GM12878 (cell line): ENCODE results near the gene ADGRG1. TPM values are rescaled to one million over a fixed set of nuclear protein-coding genes. Genes with fewer than 3 reads are reported as not detected.
A peak's percentile ranks its signal among the peaks of the same experiment; 100 is the strongest.

Source experiments
- ATAC-seq: fragments of 200-7000 bp; cut with Tn5 transposase; 3 replicates; pipeline ENCODE4 v1.9.1; 2020; ENCODE audit warnings: mild to moderate bottlenecking, moderate library complexity
- BruUV-seq: library from RNA; stranded (reverse); fragments of 400-500 nt; replicated peaks from 2 replicates; lab custom pipeline; 2021; lab: Mats Ljungman, UMichigan
- CTCF ChIA-PET: fragments of 300-600 bp; sonication (Branson Sonifier 250); formaldehyde crosslinking; extraction: SDS; loops from one replicate; lab custom pipeline; 2021; ENCODE audit warnings: inconsistent platforms; lab: Yijun Ruan, JAX
- POLR2A ChIA-PET: fragments of 350-600 bp; formaldehyde crosslinking; extraction: SDS; loops from one replicate; lab custom pipeline; 2021; ENCODE audit warnings: inconsistent platforms; lab: Charles Lee
- RAD21 ChIA-PET: fragments of 300-600 bp; sonication (Branson Sonifier 250); formaldehyde crosslinking; loops from one replicate; lab custom pipeline; 2023; ENCODE audit warnings: antibody characterized with exemption; ENCODE audit not compliant: unreplicated experiment; lab: Charles Lee
- SMC1A ChIA-PET: fragments of 300-600 bp; sonication (Branson Sonifier 250); formaldehyde crosslinking; loops from one replicate; lab custom pipeline; 2023; ENCODE audit not compliant: unreplicated experiment, uncharacterized antibody; lab: Charles Lee
- DNase-seq: peaks from one replicate; pipeline ENCODE4 v3.0.0-alpha.2; 2011; ENCODE audit warnings: low read depth, low spot score
- FAIRE-seq: peaks from 3 replicates; lab custom pipeline; 2011; peaks lifted over from hg19 to GRCh38; lab: Jason Lieb, UNC
- H2AFZ ChIP-seq: 2 replicates; pipeline ENCODE4 v1.6.0; 2011; ENCODE audit warnings: low read depth, low read length, control low read depth; ENCODE audit not compliant: control insufficient read depth
- H3K27ac ChIP-seq: 2 replicates; pipeline ENCODE4 v1.5.1; 2011; ENCODE audit warnings: control low read depth; ENCODE audit not compliant: control insufficient read depth, insufficient read depth
- H3K27me3 ChIP-seq, 2 experiments: replicated peaks in 1 of 2; 2 replicates each; pipeline versions ENCODE4 v1.6.0 to v1.6.1; 2011; ENCODE audit warnings: low read length in 1 of 2; ENCODE audit not compliant: control insufficient read depth in 2 of 2, insufficient read depth in 2 of 2
- H3K36me3 ChIP-seq, 2 experiments: 2 replicates each; pipeline ENCODE4 v1.5.1; 2011; ENCODE audit warnings: low read length in 1 of 2; ENCODE audit not compliant: control insufficient read depth in 2 of 2, insufficient read depth in 2 of 2
- H3K4me1 ChIP-seq: 2 replicates; pipeline ENCODE4 v1.6.1; 2011; ENCODE audit warnings: mild to moderate bottlenecking, low read length, moderate library complexity, mixed read lengths; ENCODE audit not compliant: control insufficient read depth, insufficient read depth
- H3K4me2 ChIP-seq: 2 replicates; pipeline ENCODE4 v1.6.0; 2011; ENCODE audit warnings: control low read depth; ENCODE audit not compliant: control insufficient read depth, insufficient read depth
- H3K4me3 ChIP-seq: fragments of 200-600 bp; sonication (generic); 2 replicates; pipeline ENCODE4 v1.5.1; 2016
- H3K79me2 ChIP-seq: 2 replicates; pipeline ENCODE4 v1.6.0; 2011; ENCODE audit warnings: low read length; ENCODE audit not compliant: control insufficient read depth, insufficient read depth
- H3K9ac ChIP-seq: 2 replicates; pipeline ENCODE4 v1.8.0; 2011; ENCODE audit warnings: low read length, control low read depth, mixed read lengths; ENCODE audit not compliant: control insufficient read depth, insufficient read depth
- H3K9me3 ChIP-seq: replicated peaks from 3 replicates; pipeline ENCODE4 v1.5.1; 2011; ENCODE audit warnings: mild to moderate bottlenecking, low read length; ENCODE audit not compliant: control insufficient read depth, insufficient read depth
- H4K20me1 ChIP-seq: 2 replicates; pipeline ENCODE4 v1.6.0; 2011; ENCODE audit not compliant: control insufficient read depth, insufficient read depth
- KDM1A ChIP-seq: fragments of 200-600 bp; sonication (generic); IDR thresholded peaks from 2 replicates; pipeline ENCODE4 v1.6.1; 2016; ENCODE audit warnings: borderline replicate concordance
- LARP7 ChIP-seq: fragments of 450-650 bp; IDR thresholded peaks from 2 replicates; pipeline ENCODE4 v1.6.1; 2017; ENCODE audit warnings: mild to moderate bottlenecking
- SMARCA5 ChIP-seq: fragments of 450-650 bp; IDR thresholded peaks from 2 replicates; pipeline ENCODE4 v1.6.1; 2017; ENCODE audit warnings: mild to moderate bottlenecking
- ZNF217 ChIP-seq: fragments of 450-650 bp; IDR thresholded peaks from 2 replicates; pipeline ENCODE4 v1.6.1; 2017; ENCODE audit warnings: antibody characterized with exemption, mild to moderate bottlenecking
- WGBS: methylation state at CpG from one replicate; pipeline ENCODE4 v1.1.6; 2016; ENCODE audit warnings: low lambda C conversion rate; ENCODE audit not compliant: insufficient replicate concordance, insufficient coverage; ENCODE audit errors: missing lambda C conversion rate; 5-methylcytosine and 5-hydroxymethylcytosine counted together
- in situ Hi-C: fragments of 300-500 bp; cut with MboI; formaldehyde crosslinking; loops from 9 replicates; pipeline ENCODE4 v1.14.3; 2018; ENCODE audit warnings: mixed read lengths
- intact Hi-C: fragments of 100-400 bp; cut with micrococcal nuclease; formaldehyde crosslinking; loops from one replicate; pipeline ENCODE4 v1.14.2; 2022; ENCODE audit not compliant: unreplicated experiment
- polyA plus RNA-seq, 11 experiments: library from polyadenylated mRNA; depleted of rRNA in 4 of 11; unstranded in 6 of 11; stranded (reverse) in 5 of 11; fragments of >200 nt; fragmentation: Nextera tagmentation in 4 of 11; fragmentation: Illumina TruSeq in 1 of 11; extraction: Ambion mirVana in 4 of 11; extraction: Trizol in 1 of 11; gene quantifications; 1 replicate in 1 of 11; 2 replicates in 10 of 11; pipeline versions ENCODE4 v1.2.1 to v1.2.3, GENCODE V29; 2011 to 2016; ENCODE audit warnings: inconsistent platforms in 2 of 11, missing spikeins in 2 of 11, low read depth in 1 of 11
- total RNA-seq, 4 experiments: library from RNA; depleted of rRNA in 3 of 4; stranded (reverse); fragments of >200 nt in 3 of 4; fragmentation: Illumina TruSeq in 1 of 4; extraction: Trizol in 1 of 4; gene quantifications; 2 replicates each; pipeline versions ENCODE4 v1.2.1 to v1.2.3, GENCODE V29; 2013 to 2021
- TF ChIP-seq, protein P1 (sequence below): IDR thresholded peaks from 2 replicates; pipeline ENCODE4 v1.6.1; 2011; ENCODE audit warnings: borderline replicate concordance, low read depth, mild to moderate bottlenecking, moderate library complexity, low read length; ENCODE audit not compliant: insufficient read depth, poor library complexity, severe bottlenecking
- TF ChIP-seq, protein P2 (sequence below): fragments of 450-650 bp; IDR thresholded peaks from 2 replicates; pipeline ENCODE4 v1.6.1; 2016; ENCODE audit warnings: mild to moderate bottlenecking

ADGRG1 gene
- total and polyA plus RNA-seq, 10 of the 15 experiments (the other 5 are each of a cell fraction or from before 2014, with no cell fraction given) = 0.07 to 2.0 (median 0.75) TPM

DNA sequence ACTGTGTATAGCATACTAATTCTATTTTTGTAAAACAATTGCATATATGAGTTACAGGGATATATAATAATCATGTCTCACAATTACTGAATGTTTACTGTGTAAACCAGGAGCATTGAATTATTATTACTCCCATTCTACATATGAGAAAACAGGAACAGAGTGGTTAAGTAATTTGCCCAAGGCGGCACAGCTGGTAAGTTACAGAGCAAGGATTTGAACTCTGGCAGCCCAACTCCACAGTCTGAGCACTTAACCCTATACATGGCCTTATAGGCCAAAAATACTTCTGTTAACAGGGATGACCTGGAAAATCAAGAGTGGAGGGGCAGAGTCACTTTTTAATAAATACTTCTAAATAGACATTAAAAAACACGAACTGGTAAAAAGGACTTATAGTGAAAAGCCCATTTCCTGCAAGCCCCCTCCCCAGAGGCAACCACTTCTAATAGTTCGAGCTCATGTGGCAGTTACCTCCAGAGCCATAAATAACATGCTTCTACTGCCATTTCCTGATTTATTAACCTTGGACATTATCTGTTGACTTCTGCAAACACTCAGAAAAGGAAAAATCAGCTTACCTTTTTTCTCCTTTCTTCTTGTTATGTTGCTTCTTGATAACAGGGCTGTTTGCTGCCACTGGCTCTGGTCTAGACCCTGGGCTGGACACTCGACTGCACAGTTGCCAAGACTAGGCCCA, 22.1 kb upstream of the ADGRG1 start:
- ATAC-seq = no peak
- CTCF ChIA-PET = interaction anchor here (1.1 to 6.5 kb wide), 3 partner anchors 11 to 189 kb away, joined by 3 to 197 read pairs (median 12); no protein-coding TSS in a partner anchor
- no TSS peak for BruUV-seq
- no peaks in the 10 kb centered on the region for H3K9me3 ChIP-seq
- no peak overlapping the region for H2AFZ ChIP-seq
- DNase-seq = no peak
- no peaks in the 10 kb centered on the region for H3K27me3 ChIP-seq
- intact Hi-C loops (loop anchor here (10.0 kb wide), 1 partner anchor 261 kb away; no protein-coding TSS in a partner anchor), in situ Hi-C loops (no loop called here)
- H3K9ac ChIP-seq = no peak overlapping the region
- no peaks in the 10 kb centered on the region for H3K79me2 ChIP-seq
- RAD21 ChIA-PET = interaction anchor here (1.9 kb wide), 1 partner anchor 42 kb away, joined by 8 read pairs; no protein-coding TSS in a partner anchor
- peaks cover 44% of the 10 kb centered on the region for H3K4me1 ChIP-seq
- no peak for FAIRE-seq
- H3K4me2 ChIP-seq = no peak overlapping the region
- H4K20me1 ChIP-seq = no peaks in the 10 kb centered on the region
- POLR2A ChIA-PET = no interaction called here
- no peaks in the 10 kb centered on the region for H3K36me3 ChIP-seq
- 56% methylated on average over 4 of the region's 4 CpGs for WGBS
- TF ChIP-seq ZNF217 (peak; percentile 86; the same call in 1 of the 2 replicates), SMARCA5 (peak; percentile 61; the same call in 1 of the 2 replicates), KDM1A (peak; percentile 25; the same call in 1 of the 2 replicates), LARP7 (no peak; the same call in 1 of the 2 replicates)
- TF ChIP-seq, protein P1, sequence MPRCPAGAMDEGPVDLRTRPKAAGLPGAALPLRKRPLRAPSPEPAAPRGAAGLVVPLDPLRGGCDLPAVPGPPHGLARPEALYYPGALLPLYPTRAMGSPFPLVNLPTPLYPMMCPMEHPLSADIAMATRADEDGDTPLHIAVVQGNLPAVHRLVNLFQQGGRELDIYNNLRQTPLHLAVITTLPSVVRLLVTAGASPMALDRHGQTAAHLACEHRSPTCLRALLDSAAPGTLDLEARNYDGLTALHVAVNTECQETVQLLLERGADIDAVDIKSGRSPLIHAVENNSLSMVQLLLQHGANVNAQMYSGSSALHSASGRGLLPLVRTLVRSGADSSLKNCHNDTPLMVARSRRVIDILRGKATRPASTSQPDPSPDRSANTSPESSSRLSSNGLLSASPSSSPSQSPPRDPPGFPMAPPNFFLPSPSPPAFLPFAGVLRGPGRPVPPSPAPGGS = peak; percentile 39
- TF ChIP-seq, protein P2, sequence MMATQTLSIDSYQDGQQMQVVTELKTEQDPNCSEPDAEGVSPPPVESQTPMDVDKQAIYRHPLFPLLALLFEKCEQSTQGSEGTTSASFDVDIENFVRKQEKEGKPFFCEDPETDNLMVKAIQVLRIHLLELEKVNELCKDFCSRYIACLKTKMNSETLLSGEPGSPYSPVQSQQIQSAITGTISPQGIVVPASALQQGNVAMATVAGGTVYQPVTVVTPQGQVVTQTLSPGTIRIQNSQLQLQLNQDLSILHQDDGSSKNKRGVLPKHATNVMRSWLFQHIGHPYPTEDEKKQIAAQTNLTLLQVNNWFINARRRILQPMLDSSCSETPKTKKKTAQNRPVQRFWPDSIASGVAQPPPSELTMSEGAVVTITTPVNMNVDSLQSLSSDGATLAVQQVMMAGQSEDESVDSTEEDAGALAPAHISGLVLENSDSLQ = no peak
- SMC1A ChIA-PET = interaction anchor here (0.7 to 1.4 kb wide), 4 partner anchors 9 to 42 kb away, joined by 3 to 4 read pairs (median 3); no protein-coding TSS in a partner anchor
- H3K27ac ChIP-seq = no peak overlapping the region
- H3K4me3 ChIP-seq = no peak overlapping the region
